ENCODE measurements around the gene QKI. TPM values are rescaled to one million over a fixed set of nuclear protein-coding genes. Genes with fewer than 3 reads are reported as not detected.

The QKI gene
- total and polyA plus RNA-seq, 2 donors (not counting 1 experiment from before 2014, with no cell fraction given), result 129 to 224 TPM

GRCh38 chr6:163603395-163603794, 188.9 kb downstream of the QKI start:
- no peak overlapping the region for H2AFZ ChIP-seq (ENCODE audit: low read length)

GRCh38 chr6:163605385-163606097, 191.0 kb downstream of the QKI start:
- TF ChIP-seq CTCF (conservative IDR thresholded peaks at IDR 0.05 in 1 of 2, IDR thresholded peaks at IDR 0.05 in 1 of 2; ENCODE audit: low read depth in 1 of 2, low read length in 2 of 2) (no peak), EZH2 (IDR thresholded peaks at IDR 0.05; ENCODE audit: low read length, missing control alignments) (no peak)
- no peak overlapping the region for H3K9ac ChIP-seq (ENCODE audit: insufficient read depth, low read length)
- no peaks in the 10 kb centered on the region for H3K9me3 ChIP-seq (ENCODE audit: control insufficient read depth, insufficient read depth, low read depth, low read length)
- no peaks in the 10 kb centered on the region for H3K27me3 ChIP-seq (ENCODE audit: control insufficient read depth, insufficient read depth, low read length)
- no peaks in the 10 kb centered on the region for H4K20me1 ChIP-seq (ENCODE audit: control insufficient read depth, extremely low read depth, insufficient read depth, low read length)
- H3K4me3 ChIP-seq (replicated peaks in 1 of 4; ENCODE audit: control extremely low read depth in 1 of 4, insufficient read depth in 1 of 4, low read depth in 3 of 4, low read length in 4 of 4), result no peak overlapping the region
- H3K4me1 ChIP-seq (ENCODE audit: control insufficient read depth, extremely low read depth, insufficient read depth, low read length), result no peaks in the 10 kb centered on the region
- H3K36me3 ChIP-seq (ENCODE audit: control insufficient read depth, insufficient read depth, low read length), result no peaks in the 10 kb centered on the region
- H2AFZ ChIP-seq (ENCODE audit: low read length), result no peak overlapping the region
- DNase-seq (ENCODE audit: low read depth in 2 of 2), result no peak
- H3K79me2 ChIP-seq (ENCODE audit: control insufficient read depth, insufficient read depth, low read length), result no peaks in the 10 kb centered on the region
- H3K27ac ChIP-seq (ENCODE audit: insufficient read depth, low read length), result no peak overlapping the region
- no peak overlapping the region for H3K4me2 ChIP-seq (ENCODE audit: extremely low read depth, insufficient read depth, low read length)

More at GRCh38 chr6:163603395-163603794, 188.9 kb downstream of the QKI start:
- TF ChIP-seq CTCF (conservative IDR thresholded peaks at IDR 0.05 in 1 of 2, IDR thresholded peaks at IDR 0.05 in 1 of 2; ENCODE audit: low read depth in 1 of 2, low read length in 2 of 2) (no peak), EZH2 (IDR thresholded peaks at IDR 0.05; ENCODE audit: low read length, missing control alignments) (no peak)
- Histone ChIP-seq H3K79me2 (ENCODE audit: control insufficient read depth, insufficient read depth, low read length) (no peaks in the 10 kb centered on the region), H3K36me3 (ENCODE audit: control insufficient read depth, insufficient read depth, low read length) (no peaks in the 10 kb centered on the region), H3K27me3 (ENCODE audit: control insufficient read depth, insufficient read depth, low read length) (no peaks in the 10 kb centered on the region), H3K4me1 (ENCODE audit: control insufficient read depth, extremely low read depth, insufficient read depth, low read length) (no peaks in the 10 kb centered on the region), H3K9me3 (ENCODE audit: control insufficient read depth, insufficient read depth, low read depth, low read length) (no peaks in the 10 kb centered on the region), H3K4me2 (ENCODE audit: extremely low read depth, insufficient read depth, low read length) (no peak overlapping the region), H3K27ac (ENCODE audit: insufficient read depth, low read length) (no peak overlapping the region), H3K9ac (ENCODE audit: insufficient read depth, low read length) (no peak overlapping the region), H3K4me3 (replicated peaks in 1 of 4; ENCODE audit: control extremely low read depth in 1 of 4, insufficient read depth in 1 of 4, low read depth in 3 of 4, low read length in 4 of 4) (no peak overlapping the region), H4K20me1 (ENCODE audit: control insufficient read depth, extremely low read depth, insufficient read depth, low read length) (no peaks in the 10 kb centered on the region)
- DNase-seq (ENCODE audit: low read depth in 2 of 2), result no peak

GRCh38 chr6:163607792-163608191, 193.3 kb downstream of the QKI start:
- no peak overlapping the region for H3K9ac ChIP-seq (ENCODE audit: insufficient read depth, low read length)
- no peaks in the 10 kb centered on the region for H3K27me3 ChIP-seq (ENCODE audit: control insufficient read depth, insufficient read depth, low read length)
- no peaks in the 10 kb centered on the region for H3K4me1 ChIP-seq (ENCODE audit: control insufficient read depth, extremely low read depth, insufficient read depth, low read length)
- no peak overlapping the region for H3K27ac ChIP-seq (ENCODE audit: insufficient read depth, low read length)
- H2AFZ ChIP-seq (ENCODE audit: low read length), result no peak overlapping the region
- no peaks in the 10 kb centered on the region for H3K36me3 ChIP-seq (ENCODE audit: control insufficient read depth, insufficient read depth, low read length)
- no peaks in the 10 kb centered on the region for H4K20me1 ChIP-seq (ENCODE audit: control insufficient read depth, extremely low read depth, insufficient read depth, low read length)
- no peaks in the 10 kb centered on the region for H3K79me2 ChIP-seq (ENCODE audit: control insufficient read depth, insufficient read depth, low read length)
- TF ChIP-seq CTCF (conservative IDR thresholded peaks at IDR 0.05 in 1 of 2, IDR thresholded peaks at IDR 0.05 in 1 of 2; ENCODE audit: low read depth in 1 of 2, low read length in 2 of 2) (no peak), EZH2 (IDR thresholded peaks at IDR 0.05; ENCODE audit: low read length, missing control alignments) (no peak)
- DNase-seq (ENCODE audit: low read depth in 2 of 2), result no peak
- no peak overlapping the region for H3K4me3 ChIP-seq (replicated peaks in 1 of 4; ENCODE audit: control extremely low read depth in 1 of 4, insufficient read depth in 1 of 4, low read depth in 3 of 4, low read length in 4 of 4)
- no peak overlapping the region for H3K4me2 ChIP-seq (ENCODE audit: extremely low read depth, insufficient read depth, low read length)
- no peaks in the 10 kb centered on the region for H3K9me3 ChIP-seq (ENCODE audit: control insufficient read depth, insufficient read depth, low read depth, low read length)
